HepG2 (cell line): ENCODE results near the gene TMEM8B. TPM values are rescaled to one million over a fixed set of nuclear protein-coding genes. Genes with fewer than 3 reads are reported as not detected.

ENCODE experiments used
- AHR ChIP-seq: IDR thresholded peaks from 2 replicates; pipeline ENCODE4 v1.6.1; 2018; ENCODE audit warnings: missing genetic modification reagents, missing compliant biosample characterization
- ARHGAP35 ChIP-seq: sonication (generic); formaldehyde crosslinking; IDR thresholded peaks from 2 replicates; pipeline ENCODE4 v1.9.0; 2022; ENCODE audit warnings: mild to moderate bottlenecking, inconsistent platforms, moderate library complexity, missing genetic modification reagents, borderline replicate concordance
- CHD2 ChIP-seq: IDR thresholded peaks from 2 replicates; pipeline ENCODE4 v1.6.1; 2011; ENCODE audit warnings: low read depth, low read length, improper control_type of control experiment
- FOXA1 ChIP-seq, 2 experiments: fragments of 450-650 bp in 1 of 2; sonication (generic) in 1 of 2; formaldehyde crosslinking in 1 of 2; IDR thresholded peaks; 2 replicates each; pipeline versions ENCODE4 v1.4.0 to v1.6.1; 2016 to 2020; ENCODE audit warnings: missing genetic modification reagents in 1 of 2
- HMGA1 ChIP-seq: sonication (generic); formaldehyde crosslinking; conservative IDR thresholded peaks from 2 replicates; pipeline ENCODE4 v1.4.0; 2020; ENCODE audit warnings: missing genetic modification reagents
- KLF13 ChIP-seq: sonication (generic); formaldehyde crosslinking; IDR thresholded peaks from 2 replicates; pipeline ENCODE4 v1.4.0; 2020; ENCODE audit warnings: mild to moderate bottlenecking, missing genetic modification reagents
- MLXIP ChIP-seq: sonication (generic); formaldehyde crosslinking; IDR thresholded peaks from 2 replicates; pipeline ENCODE4 v1.9.0; 2021; ENCODE audit warnings: missing genetic modification reagents, borderline replicate concordance
- MYC ChIP-seq: sonication (generic); formaldehyde crosslinking; IDR thresholded peaks from 2 replicates; pipeline ENCODE4 v1.9.0; 2021; ENCODE audit warnings: missing genetic modification reagents, borderline replicate concordance
- NFRKB ChIP-seq: fragments of 450-650 bp; IDR thresholded peaks from 2 replicates; pipeline ENCODE4 v1.6.1; 2017
- RBM39 ChIP-seq: fragments of 200-400 bp; formaldehyde crosslinking; IDR thresholded peaks from one replicate; pipeline ENCODE4 v1.6.1; 2018; ENCODE audit warnings: antibody characterized with exemption, mild to moderate bottlenecking, low read depth, low read length; ENCODE audit not compliant: poor library complexity, severe bottlenecking
- REL ChIP-seq: sonication (generic); formaldehyde crosslinking; conservative IDR thresholded peaks from 2 replicates; pipeline ENCODE4 v1.8.0; 2022; ENCODE audit warnings: mild to moderate bottlenecking, missing genetic modification reagents, moderate library complexity
- REST ChIP-seq, 2 experiments: IDR thresholded peaks; 2 replicates each; pipeline ENCODE4 v1.6.1; 2011 to 2012; ENCODE audit warnings: low read length in 2 of 2, borderline replicate concordance in 1 of 2, low read depth in 1 of 2, mild to moderate bottlenecking in 1 of 2, moderate library complexity in 1 of 2
- RFX3 ChIP-seq: IDR thresholded peaks from 2 replicates; pipeline ENCODE4 v1.6.1; 2016; ENCODE audit warnings: missing biosample characterization, missing genetic modification reagents
- ZNF232 ChIP-seq: sonication (generic); formaldehyde crosslinking; IDR thresholded peaks from 2 replicates; pipeline ENCODE4 v1.4.0; 2020; ENCODE audit warnings: missing genetic modification reagents, borderline replicate concordance
- ZNF263 ChIP-seq: sonication (generic); formaldehyde crosslinking; IDR thresholded peaks from 2 replicates; pipeline ENCODE4 v1.4.0; 2020; ENCODE audit warnings: missing genetic modification reagents
- ZNF33A ChIP-seq: sonication (generic); formaldehyde crosslinking; IDR thresholded peaks from 2 replicates; pipeline ENCODE4 v1.5.1; 2020; ENCODE audit warnings: missing genetic modification reagents, mild to moderate bottlenecking, moderate library complexity, borderline replicate concordance
- ZNF451 ChIP-seq: sonication (generic); formaldehyde crosslinking; IDR thresholded peaks from 2 replicates; pipeline ENCODE4 v1.5.0; 2020; ENCODE audit warnings: mild to moderate bottlenecking, missing genetic modification reagents
- ZNF775 ChIP-seq: sonication (generic); formaldehyde crosslinking; IDR thresholded peaks from 2 replicates; pipeline ENCODE4 v1.4.0; 2020; ENCODE audit warnings: missing genetic modification reagents, mild to moderate bottlenecking, moderate library complexity, borderline replicate concordance
- polyA plus RNA-seq, 8 experiments: library from polyadenylated mRNA; depleted of rRNA in 3 of 8; stranded (reverse) in 7 of 8; unstranded in 1 of 8; fragments of >200 nt; fragmentation: Illumina TruSeq in 4 of 8; extraction: Trizol in 4 of 8; gene quantifications; 2 replicates each; pipeline versions ENCODE4 v1.2.1 to v1.2.3, GENCODE V29; 2011 to 2016; ENCODE audit warnings: low read depth in 4 of 8, missing spikeins in 1 of 8, mixed read lengths in 1 of 8; ENCODE audit not compliant: insufficient read depth in 1 of 8
- total RNA-seq, 5 experiments: library from RNA; depleted of rRNA; stranded (reverse); fragments of >200 nt; fragmentation: Illumina TruSeq; extraction: Trizol; gene quantifications; 2 replicates each; pipeline ENCODE4 v1.2.3, GENCODE V29; 2016; ENCODE audit warnings: low read depth in 1 of 5

The TMEM8B gene
- total and polyA plus RNA-seq, 2 of the 13 experiments (the other 11 are each of a cell fraction or from before 2014, with no cell fraction given) = 2.1 to 2.7 TPM

- TF ChIP-seq REST (IDR thresholded peaks at IDR 0.05; ENCODE audit: borderline replicate concordance in 1 of 2, low read depth in 1 of 2, low read length in 2 of 2) = no peak
- peak; percentile 48 for TF ChIP-seq CHD2
- TF ChIP-seq ZNF775 = no peak
- no peak for TF ChIP-seq RFX3
- TF ChIP-seq ZNF451 (CRISPR knock-in tag) = no peak; the same call in 1 of the 2 replicates
- TF ChIP-seq FOXA1 (IDR thresholded peaks at IDR 0.05) = no peak
- no peak; the same call in 1 of the 2 replicates for TF ChIP-seq FOXA1 (CRISPR knock-in tag; IDR thresholded peaks at IDR 0.05)
- TF ChIP-seq MLXIP = no peak
- TF ChIP-seq ZNF263 (CRISPR knock-in tag) = peak; percentile 50; the same call in 1 of the 2 replicates
- TF ChIP-seq ZNF232 (CRISPR knock-in tag) = 0 out of 2 replicates have a peak, but pooled peaks have one; percentile 24
- TF ChIP-seq KLF13 (CRISPR knock-in tag) = no peak
- no peak for TF ChIP-seq AHR (CRISPR knock-in tag)
- TF ChIP-seq RBM39 = peak; percentile 93
- TF ChIP-seq HMGA1 = no peak
- TF ChIP-seq ARHGAP35 = no peak; the same call in 1 of the 2 replicates
- no peak for TF ChIP-seq ZNF33A (CRISPR knock-in tag)
- no peak for TF ChIP-seq NFRKB
- TF ChIP-seq REL (CRISPR knock-in tag) = no peak
- TF ChIP-seq MYC = no peak; the same call in none of the 2 replicates
Observed at GRCh38 chr9:35814841-35815543, 14.0 kb upstream of the TMEM8B start, which contains the start of gene HINT2 (continued).
